K562 (cell line): ENCODE data around the gene HLA-E. TPM values are rescaled to one million over a fixed set of nuclear protein-coding genes. Genes with fewer than 3 reads are reported as not detected.

Experiments
- GABPA ChIP-seq: fragments of 200-800 bp; sonication (Bioruptor generic); conservative IDR thresholded peaks from 2 replicates; pipeline ENCODE4 v1.6.1; 2016; ENCODE audit warnings: low read depth, missing genetic modification characterization, missing compliant biosample characterization
- HNRNPK ChIP-seq: fragments of 200-400 bp; formaldehyde crosslinking; IDR thresholded peaks from one replicate; pipeline ENCODE4 v1.6.1; 2018; ENCODE audit warnings: mild to moderate bottlenecking, low read depth, low read length; ENCODE audit not compliant: poor library complexity, severe bottlenecking
- IRF2 ChIP-seq: sonication (generic); formaldehyde crosslinking; IDR thresholded peaks from 2 replicates; pipeline ENCODE4 v1.8.1; 2022; ENCODE audit warnings: mild to moderate bottlenecking, missing genetic modification reagents
- LCOR ChIP-seq: sonication (generic); formaldehyde crosslinking; IDR thresholded peaks from 2 replicates; pipeline ENCODE4 v1.8.0; 2022; ENCODE audit warnings: mild to moderate bottlenecking, missing genetic modification reagents
- MCM3 ChIP-seq: fragments of 450-650 bp; IDR thresholded peaks from 2 replicates; pipeline ENCODE4 v1.6.1; 2016
- SLC30A9 ChIP-seq: fragments of 250-450 bp; sonication (Bioruptor Pico); IDR thresholded peaks from 2 replicates; pipeline ENCODE4 v1.8.0; 2022; ENCODE audit warnings: mild to moderate bottlenecking, moderate library complexity
- ZNF24 ChIP-seq: fragments of 450-650 bp; IDR thresholded peaks from 2 replicates; pipeline ENCODE4 v1.6.1; 2016
- ZNF444 ChIP-seq: fragments of 250-450 bp; sonication (Bioruptor Pico); IDR thresholded peaks from 2 replicates; pipeline ENCODE4 v1.4.0; 2020; ENCODE audit warnings: mild to moderate bottlenecking, moderate library complexity
- polyA plus RNA-seq, 8 experiments: library from polyadenylated mRNA; depleted of rRNA in 4 of 8; stranded (reverse) in 5 of 8; unstranded in 3 of 8; fragments of >200 nt; fragmentation: Nextera tagmentation in 2 of 8; fragmentation: Illumina TruSeq in 1 of 8; extraction: Ambion mirVana in 2 of 8; extraction: Trizol in 1 of 8; gene quantifications; 2 replicates each; pipeline versions ENCODE4 v1.2.1 to v1.2.3, GENCODE V29; 2011 to 2014; ENCODE audit warnings: inconsistent platforms in 1 of 8, missing spikeins in 1 of 8
- total RNA-seq, 7 experiments: library from RNA; depleted of rRNA in 6 of 7; stranded (reverse); fragments of >200 nt in 6 of 7; fragmentation: Illumina TruSeq in 2 of 7; extraction: Trizol in 2 of 7; gene quantifications; 2 replicates each; pipeline versions ENCODE4 v1.2.1 to v1.2.3, GENCODE V29; 2011 to 2021; ENCODE audit warnings: low replicate concordance in 1 of 7
- TF ChIP-seq, protein P1 (sequence below): fragments of 200-600 bp; sonication (generic); IDR thresholded peaks from one replicate; pipeline ENCODE4 v1.6.1; 2012; ENCODE audit warnings: mild to moderate bottlenecking, low read depth, low read length, inconsistent platforms
- TF ChIP-seq, protein P2 (sequence below): fragments of 250-450 bp; sonication (Bioruptor Pico); IDR thresholded peaks from 2 replicates; pipeline ENCODE4 v1.8.0; 2021; ENCODE audit warnings: moderate library complexity, mild to moderate bottlenecking, inconsistent platforms
- TF ChIP-seq, protein P3 (sequence below): fragments of 250-450 bp; sonication (Bioruptor Pico); IDR thresholded peaks from 2 replicates; pipeline ENCODE4 v1.5.0; 2020; ENCODE audit warnings: mild to moderate bottlenecking
- TF ChIP-seq, protein P4 (sequence below): fragments of 250-450 bp; sonication (Bioruptor Pico); IDR thresholded peaks from 2 replicates; pipeline ENCODE4 v1.8.0; 2021; ENCODE audit warnings: borderline replicate concordance, mild to moderate bottlenecking, moderate library complexity; ENCODE audit not compliant: poor library complexity, severe bottlenecking

Gene HLA-E
- total and polyA plus RNA-seq, 9 of the 15 experiments (the other 6 are each of a cell fraction or from before 2014, with no cell fraction given), result 3.2 to 39.9 (median 26.8) TPM

DNA sequence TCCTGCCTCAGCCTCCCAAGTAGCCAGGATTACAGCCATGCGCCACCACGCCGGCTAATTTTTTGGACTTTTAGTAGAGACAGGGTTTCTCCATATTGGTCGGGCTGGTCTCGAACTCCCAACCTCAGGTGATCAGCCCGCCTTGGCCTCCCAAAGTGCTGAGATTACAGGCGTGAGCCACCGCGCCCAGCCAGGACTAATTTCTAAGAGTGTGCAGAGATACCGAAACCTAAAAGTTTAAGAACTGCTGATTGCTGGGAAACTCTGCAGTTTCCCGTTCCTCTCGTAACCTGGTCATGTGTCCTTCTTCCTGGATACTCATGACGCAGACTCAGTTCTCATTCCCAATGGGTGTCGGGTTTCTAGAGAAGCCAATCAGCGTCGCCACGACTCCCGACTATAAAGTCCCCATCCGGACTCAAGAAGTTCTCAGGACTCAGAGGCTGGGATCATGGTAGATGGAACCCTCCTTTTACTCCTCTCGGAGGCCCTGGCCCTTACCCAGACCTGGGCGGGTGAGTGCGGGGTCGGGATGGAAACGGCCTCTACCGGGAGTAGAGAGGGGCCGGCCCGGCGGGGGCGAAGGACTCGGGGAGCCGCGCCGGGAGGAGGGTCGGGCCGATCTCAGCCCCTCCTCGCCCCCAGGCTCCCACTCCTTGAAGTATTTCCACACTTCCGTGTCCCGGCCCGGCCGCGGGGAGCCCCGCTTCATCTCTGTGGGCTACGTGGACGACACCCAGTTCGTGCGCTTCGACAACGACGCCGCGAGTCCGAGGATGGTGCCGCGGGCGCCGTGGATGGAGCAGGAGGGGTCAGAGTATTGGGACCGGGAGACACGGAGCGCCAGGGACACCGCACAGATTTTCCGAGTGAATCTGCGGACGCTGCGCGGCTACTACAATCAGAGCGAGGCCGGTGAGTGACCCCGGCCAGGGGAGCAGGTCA lies at the start of gene HLA-E (continued):
- no peak for TF ChIP-seq MCM3
- no peak for TF ChIP-seq SLC30A9 (CRISPR knock-in tag)
- TF ChIP-seq, protein P1, sequence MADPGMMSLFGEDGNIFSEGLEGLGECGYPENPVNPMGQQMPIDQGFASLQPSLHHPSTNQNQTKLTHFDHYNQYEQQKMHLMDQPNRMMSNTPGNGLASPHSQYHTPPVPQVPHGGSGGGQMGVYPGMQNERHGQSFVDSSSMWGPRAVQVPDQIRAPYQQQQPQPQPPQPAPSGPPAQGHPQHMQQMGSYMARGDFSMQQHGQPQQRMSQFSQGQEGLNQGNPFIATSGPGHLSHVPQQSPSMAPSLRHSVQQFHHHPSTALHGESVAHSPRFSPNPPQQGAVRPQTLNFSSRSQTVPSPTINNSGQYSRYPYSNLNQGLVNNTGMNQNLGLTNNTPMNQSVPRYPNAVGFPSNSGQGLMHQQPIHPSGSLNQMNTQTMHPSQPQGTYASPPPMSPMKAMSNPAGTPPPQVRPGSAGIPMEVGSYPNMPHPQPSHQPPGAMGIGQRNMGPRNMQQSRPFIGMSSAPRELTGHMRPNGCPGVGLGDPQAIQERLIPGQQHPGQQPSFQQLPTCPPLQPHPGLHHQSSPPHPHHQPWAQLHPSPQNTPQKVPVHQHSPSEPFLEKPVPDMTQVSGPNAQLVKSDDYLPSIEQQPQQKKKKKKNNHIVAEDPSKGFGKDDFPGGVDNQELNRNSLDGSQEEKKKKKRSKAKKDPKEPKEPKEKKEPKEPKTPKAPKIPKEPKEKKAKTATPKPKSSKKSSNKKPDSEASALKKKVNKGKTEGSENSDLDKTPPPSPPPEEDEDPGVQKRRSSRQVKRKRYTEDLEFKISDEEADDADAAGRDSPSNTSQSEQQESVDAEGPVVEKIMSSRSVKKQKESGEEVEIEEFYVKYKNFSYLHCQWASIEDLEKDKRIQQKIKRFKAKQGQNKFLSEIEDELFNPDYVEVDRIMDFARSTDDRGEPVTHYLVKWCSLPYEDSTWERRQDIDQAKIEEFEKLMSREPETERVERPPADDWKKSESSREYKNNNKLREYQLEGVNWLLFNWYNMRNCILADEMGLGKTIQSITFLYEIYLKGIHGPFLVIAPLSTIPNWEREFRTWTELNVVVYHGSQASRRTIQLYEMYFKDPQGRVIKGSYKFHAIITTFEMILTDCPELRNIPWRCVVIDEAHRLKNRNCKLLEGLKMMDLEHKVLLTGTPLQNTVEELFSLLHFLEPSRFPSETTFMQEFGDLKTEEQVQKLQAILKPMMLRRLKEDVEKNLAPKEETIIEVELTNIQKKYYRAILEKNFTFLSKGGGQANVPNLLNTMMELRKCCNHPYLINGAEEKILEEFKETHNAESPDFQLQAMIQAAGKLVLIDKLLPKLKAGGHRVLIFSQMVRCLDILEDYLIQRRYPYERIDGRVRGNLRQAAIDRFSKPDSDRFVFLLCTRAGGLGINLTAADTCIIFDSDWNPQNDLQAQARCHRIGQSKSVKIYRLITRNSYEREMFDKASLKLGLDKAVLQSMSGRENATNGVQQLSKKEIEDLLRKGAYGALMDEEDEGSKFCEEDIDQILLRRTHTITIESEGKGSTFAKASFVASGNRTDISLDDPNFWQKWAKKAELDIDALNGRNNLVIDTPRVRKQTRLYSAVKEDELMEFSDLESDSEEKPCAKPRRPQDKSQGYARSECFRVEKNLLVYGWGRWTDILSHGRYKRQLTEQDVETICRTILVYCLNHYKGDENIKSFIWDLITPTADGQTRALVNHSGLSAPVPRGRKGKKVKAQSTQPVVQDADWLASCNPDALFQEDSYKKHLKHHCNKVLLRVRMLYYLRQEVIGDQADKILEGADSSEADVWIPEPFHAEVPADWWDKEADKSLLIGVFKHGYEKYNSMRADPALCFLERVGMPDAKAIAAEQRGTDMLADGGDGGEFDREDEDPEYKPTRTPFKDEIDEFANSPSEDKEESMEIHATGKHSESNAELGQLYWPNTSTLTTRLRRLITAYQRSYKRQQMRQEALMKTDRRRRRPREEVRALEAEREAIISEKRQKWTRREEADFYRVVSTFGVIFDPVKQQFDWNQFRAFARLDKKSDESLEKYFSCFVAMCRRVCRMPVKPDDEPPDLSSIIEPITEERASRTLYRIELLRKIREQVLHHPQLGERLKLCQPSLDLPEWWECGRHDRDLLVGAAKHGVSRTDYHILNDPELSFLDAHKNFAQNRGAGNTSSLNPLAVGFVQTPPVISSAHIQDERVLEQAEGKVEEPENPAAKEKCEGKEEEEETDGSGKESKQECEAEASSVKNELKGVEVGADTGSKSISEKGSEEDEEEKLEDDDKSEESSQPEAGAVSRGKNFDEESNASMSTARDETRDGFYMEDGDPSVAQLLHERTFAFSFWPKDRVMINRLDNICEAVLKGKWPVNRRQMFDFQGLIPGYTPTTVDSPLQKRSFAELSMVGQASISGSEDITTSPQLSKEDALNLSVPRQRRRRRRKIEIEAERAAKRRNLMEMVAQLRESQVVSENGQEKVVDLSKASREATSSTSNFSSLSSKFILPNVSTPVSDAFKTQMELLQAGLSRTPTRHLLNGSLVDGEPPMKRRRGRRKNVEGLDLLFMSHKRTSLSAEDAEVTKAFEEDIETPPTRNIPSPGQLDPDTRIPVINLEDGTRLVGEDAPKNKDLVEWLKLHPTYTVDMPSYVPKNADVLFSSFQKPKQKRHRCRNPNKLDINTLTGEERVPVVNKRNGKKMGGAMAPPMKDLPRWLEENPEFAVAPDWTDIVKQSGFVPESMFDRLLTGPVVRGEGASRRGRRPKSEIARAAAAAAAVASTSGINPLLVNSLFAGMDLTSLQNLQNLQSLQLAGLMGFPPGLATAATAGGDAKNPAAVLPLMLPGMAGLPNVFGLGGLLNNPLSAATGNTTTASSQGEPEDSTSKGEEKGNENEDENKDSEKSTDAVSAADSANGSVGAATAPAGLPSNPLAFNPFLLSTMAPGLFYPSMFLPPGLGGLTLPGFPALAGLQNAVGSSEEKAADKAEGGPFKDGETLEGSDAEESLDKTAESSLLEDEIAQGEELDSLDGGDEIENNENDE, result no peak
- TF ChIP-seq IRF2 (CRISPR knock-in tag), result no peak
- peak; percentile 54 for TF ChIP-seq GABPA (tag)
- TF ChIP-seq, protein P2, sequence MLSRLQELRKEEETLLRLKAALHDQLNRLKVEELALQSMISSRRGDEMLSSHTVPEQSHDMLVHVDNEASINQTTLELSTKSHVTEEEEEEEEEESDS (CRISPR knock-in tag), result no peak
- TF ChIP-seq HNRNPK, result no peak
- TF ChIP-seq ZNF24, result peak; percentile 32; the same call in 1 of the 2 replicates
- TF ChIP-seq, protein P3, sequence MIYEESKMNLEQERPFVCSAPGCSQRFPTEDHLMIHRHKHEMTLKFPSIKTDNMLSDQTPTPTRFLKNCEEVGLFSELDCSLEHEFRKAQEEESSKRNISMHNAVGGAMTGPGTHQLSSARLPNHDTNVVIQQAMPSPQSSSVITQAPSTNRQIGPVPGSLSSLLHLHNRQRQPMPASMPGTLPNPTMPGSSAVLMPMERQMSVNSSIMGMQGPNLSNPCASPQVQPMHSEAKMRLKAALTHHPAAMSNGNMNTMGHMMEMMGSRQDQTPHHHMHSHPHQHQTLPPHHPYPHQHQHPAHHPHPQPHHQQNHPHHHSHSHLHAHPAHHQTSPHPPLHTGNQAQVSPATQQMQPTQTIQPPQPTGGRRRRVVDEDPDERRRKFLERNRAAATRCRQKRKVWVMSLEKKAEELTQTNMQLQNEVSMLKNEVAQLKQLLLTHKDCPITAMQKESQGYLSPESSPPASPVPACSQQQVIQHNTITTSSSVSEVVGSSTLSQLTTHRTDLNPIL (CRISPR knock-in tag), result no peak
- TF ChIP-seq ZNF444 (CRISPR knock-in tag), result no peak
- TF ChIP-seq, protein P4, sequence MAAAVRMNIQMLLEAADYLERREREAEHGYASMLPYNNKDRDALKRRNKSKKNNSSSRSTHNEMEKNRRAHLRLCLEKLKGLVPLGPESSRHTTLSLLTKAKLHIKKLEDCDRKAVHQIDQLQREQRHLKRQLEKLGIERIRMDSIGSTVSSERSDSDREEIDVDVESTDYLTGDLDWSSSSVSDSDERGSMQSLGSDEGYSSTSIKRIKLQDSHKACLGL (CRISPR knock-in tag), result no peak
- TF ChIP-seq LCOR, result peak; percentile 81; the same call in 1 of the 2 replicates
